ENCODE measurements around the gene OBP2A. TPM values are rescaled to one million over a fixed set of nuclear protein-coding genes. Genes with fewer than 3 reads are reported as not detected.
"Not testable (repeated sequence)": the region's sequence is repeated elsewhere in the genome, so short reads cannot be mapped to it uniquely, and the experiment has no call there.

Gene OBP2A
- total RNA-seq, 2 donors from 2014 or later, result 19.7 TPM; not detected in 1

DNA sequence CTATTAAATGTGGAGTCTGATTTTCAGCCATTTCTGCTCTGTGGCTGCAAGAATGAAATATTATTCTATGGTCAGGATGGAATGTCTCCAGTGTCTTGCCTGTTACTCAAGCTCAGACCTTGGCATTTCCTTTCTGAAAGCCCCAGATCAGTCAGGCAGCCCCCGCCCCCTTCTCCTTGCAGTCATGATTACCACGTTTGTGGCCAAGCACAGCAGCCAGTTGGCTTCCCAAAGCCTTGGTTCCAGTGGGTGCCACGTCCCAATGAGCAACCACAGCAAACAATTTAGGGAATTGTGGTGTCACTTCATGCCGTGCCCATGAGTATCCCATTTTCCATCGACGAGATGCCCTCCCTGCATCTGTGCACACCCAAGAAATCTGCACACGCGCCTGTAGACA, 9.7 kb upstream of the OBP2A start:
- no peak overlapping the region for H3K27ac ChIP-seq
- 76% methylated on average over 8 of the region's 8 CpGs for WGBS
- intact Hi-C loops (cut with DNase I), result no loop called here
- no peak for DNase-seq (ENCODE audit: low spot score)
- no peaks in the 10 kb centered on the region for H3K27me3 ChIP-seq (replicated peaks; ENCODE audit: insufficient read depth)
- no peak overlapping the region for H3K4me3 ChIP-seq
- TF ChIP-seq, protein P1, sequence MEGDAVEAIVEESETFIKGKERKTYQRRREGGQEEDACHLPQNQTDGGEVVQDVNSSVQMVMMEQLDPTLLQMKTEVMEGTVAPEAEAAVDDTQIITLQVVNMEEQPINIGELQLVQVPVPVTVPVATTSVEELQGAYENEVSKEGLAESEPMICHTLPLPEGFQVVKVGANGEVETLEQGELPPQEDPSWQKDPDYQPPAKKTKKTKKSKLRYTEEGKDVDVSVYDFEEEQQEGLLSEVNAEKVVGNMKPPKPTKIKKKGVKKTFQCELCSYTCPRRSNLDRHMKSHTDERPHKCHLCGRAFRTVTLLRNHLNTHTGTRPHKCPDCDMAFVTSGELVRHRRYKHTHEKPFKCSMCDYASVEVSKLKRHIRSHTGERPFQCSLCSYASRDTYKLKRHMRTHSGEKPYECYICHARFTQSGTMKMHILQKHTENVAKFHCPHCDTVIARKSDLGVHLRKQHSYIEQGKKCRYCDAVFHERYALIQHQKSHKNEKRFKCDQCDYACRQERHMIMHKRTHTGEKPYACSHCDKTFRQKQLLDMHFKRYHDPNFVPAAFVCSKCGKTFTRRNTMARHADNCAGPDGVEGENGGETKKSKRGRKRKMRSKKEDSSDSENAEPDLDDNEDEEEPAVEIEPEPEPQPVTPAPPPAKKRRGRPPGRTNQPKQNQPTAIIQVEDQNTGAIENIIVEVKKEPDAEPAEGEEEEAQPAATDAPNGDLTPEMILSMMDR (IDR thresholded peaks at IDR 0.05), result no peak
- TF ChIP-seq POLR2AphosphoS5 (IDR thresholded peaks at IDR 0.05) (no peak), POLR2A (IDR thresholded peaks at IDR 0.05) (no peak)
- H3K4me1 ChIP-seq (replicated peaks), result no peaks in the 10 kb centered on the region
- no peaks in the 10 kb centered on the region for H3K36me3 ChIP-seq
- H3K9me3 ChIP-seq, result no peaks in the 10 kb centered on the region

DNA sequence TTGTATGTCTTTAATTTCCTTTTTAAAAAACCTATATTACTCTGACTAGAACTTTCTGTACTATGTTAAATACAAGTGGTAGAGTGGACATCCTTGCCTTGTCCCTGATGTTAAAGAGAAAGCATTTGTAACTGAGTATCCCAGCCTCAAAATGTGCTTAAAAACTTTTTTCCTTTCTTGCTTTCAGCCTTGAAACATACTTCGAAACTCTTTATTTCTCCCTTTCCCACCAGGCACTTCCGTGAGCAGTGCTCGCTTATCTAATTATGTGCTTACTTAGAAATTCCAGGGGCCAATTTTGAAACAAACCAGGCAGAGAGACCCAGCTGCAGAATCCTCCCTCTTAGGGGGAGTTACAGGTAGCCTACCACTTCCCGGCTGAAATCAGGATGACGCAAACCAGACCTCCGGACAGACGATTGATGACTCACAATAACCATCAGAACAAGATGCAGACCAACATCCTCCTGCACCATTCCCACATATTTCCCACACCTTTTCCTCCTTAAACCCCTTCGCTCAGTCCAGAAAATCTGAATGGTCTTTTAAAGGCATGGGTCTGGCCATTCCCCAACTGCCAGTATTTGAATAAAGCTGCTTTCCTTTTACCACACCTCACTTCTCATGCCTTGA, 2.5 kb upstream of the OBP2A start:
- H3K27ac ChIP-seq; H3K4me3 ChIP-seq; H3K4me1 ChIP-seq (replicated peaks); H3K9me3 ChIP-seq; DNase-seq (ENCODE audit: low spot score); H3K36me3 ChIP-seq; intact Hi-C loops (cut with DNase I); H3K27me3 ChIP-seq (replicated peaks; ENCODE audit: insufficient read depth): not testable (repeated sequence)
- WGBS, result 47% methylated on average over 8 of the region's 8 CpGs

DNA sequence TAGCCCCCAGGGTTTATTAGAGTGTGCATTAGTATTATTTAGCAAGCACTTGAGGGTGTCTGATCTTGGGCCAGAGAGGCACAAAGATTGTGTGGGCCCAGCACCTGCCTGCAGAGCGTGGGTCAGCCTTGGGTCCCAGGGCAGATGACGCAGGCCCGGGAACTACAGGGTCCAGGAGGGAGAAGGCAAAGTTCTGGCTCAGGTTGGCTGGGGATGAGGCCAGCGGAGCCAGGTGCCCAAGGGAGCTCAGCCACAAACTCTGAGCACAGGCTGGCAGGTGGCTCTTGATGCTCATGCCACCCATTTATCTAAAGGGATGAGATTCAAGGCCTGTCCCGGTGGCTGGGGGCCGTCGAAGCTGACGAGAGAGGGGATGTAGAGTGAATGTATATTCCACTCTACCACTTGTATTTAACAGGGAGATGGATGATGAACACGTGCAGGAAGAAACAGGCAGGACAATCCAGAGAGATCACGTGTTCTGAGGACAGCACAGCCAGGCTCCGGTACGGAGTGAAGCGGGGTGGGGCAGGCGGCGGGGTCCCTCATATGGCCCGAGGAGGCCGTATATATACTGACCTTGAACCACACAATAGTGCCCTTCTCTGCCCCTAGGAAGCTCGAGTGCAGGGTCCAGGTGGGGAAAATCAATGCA, 818 bp upstream of the OBP2A start:
- DNase-seq (ENCODE audit: low spot score), result no peak
- intact Hi-C loops (cut with DNase I), result no loop called here
- no peak overlapping the region for H3K27ac ChIP-seq
- H3K36me3 ChIP-seq, result no peaks in the 10 kb centered on the region
- 82% methylated on average over 18 of the region's 18 CpGs for WGBS
- no peaks in the 10 kb centered on the region for H3K27me3 ChIP-seq (replicated peaks; ENCODE audit: insufficient read depth)
- H3K4me3 ChIP-seq, result no peak overlapping the region
- no peaks in the 10 kb centered on the region for H3K9me3 ChIP-seq
- TF ChIP-seq POLR2AphosphoS5 (IDR thresholded peaks at IDR 0.05), result no peak
- no peaks in the 10 kb centered on the region for H3K4me1 ChIP-seq (replicated peaks)

DNA sequence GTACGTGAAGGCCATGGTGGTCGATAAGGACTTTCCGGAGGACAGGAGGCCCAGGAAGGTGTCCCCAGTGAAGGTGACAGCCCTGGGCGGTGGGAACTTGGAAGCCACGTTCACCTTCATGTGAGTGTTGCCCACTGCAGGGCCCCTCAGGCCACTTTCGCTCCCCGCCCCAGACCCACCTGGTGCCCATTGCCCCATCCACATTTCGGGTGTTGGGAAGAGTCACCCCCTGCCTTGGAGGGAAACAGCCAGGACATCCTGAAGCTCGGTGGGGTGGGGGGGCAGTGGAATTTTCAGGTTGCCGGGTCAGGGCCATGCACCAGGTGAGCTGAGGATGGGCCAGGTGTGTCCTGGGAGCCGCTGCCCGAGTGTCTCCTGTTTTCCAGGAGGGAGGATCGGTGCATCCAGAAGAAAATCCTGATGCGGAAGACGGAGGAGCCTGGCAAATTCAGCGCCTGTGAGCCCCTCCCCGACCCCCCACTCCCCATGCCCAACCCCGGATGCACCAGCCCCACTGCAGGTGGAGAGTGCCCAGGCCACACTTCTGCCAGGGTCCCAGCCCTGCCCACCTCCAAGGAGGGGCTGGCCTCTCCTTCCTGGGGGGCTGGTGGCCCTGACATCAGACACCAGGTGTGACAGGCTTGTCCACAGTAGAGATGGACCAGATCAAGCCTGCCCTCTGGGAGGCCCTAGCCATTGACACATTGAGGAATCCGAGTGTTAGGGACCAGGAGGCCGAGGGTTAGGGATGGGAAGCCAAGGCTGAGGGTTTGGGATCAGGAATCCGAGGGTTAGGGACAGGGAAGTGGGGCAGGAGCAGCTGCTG, 1.1 kb downstream of the OBP2A start:
- H3K36me3 ChIP-seq; H3K9me3 ChIP-seq; DNase-seq (ENCODE audit: low spot score); H3K4me1 ChIP-seq (replicated peaks); intact Hi-C loops (cut with DNase I); H3K27ac ChIP-seq; H3K4me3 ChIP-seq; H3K27me3 ChIP-seq (replicated peaks; ENCODE audit: insufficient read depth): not testable (repeated sequence)
- 87% methylated on average over 20 of the region's 21 CpGs for WGBS

DNA sequence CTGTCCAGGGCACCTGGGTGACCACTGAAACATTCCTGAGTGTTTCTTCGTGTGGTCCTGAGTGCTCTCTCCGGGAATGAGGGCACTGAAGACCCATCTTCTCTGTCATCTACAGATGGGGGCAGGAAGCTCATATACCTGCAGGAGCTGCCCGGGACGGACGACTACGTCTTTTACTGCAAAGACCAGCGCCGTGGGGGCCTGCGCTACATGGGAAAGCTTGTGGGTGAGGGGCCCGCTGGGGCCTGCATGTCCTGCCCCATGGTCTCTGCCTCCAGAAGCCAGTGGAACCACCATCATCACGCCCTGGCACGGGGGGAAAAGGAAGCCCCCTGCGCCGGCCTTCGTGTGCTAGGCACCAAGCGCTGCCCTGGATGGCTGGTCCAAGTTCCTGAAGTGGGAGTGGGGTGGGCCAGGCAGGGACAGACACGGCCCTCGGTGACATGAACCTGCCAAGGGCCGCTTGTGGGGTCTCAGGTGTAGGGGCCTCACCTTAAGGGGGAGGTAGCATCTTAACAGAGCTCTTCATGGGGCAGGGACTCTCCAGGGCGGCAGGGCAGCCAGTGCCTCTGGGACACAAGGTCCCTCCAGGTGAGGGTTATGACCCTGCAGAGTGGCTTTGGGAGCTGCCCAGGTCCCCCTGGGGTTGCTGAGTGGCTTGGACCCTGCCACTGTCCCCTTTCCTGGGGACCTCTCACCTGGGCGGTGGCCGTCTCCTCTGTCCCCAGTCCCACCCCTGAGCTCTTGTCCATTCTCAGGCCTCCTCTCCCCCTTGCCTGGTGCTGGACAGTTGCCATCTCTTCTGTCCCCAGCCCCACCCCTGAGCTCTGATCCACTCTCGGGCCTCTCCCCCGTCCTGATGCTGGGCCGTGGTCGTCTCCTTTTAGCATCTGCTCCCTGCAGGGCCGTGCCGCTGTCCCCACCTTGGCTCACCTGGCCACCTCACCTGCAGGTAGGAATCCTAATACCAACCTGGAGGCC, 2.1 kb downstream of the OBP2A start:
- 79% methylated on average over 28 of the region's 28 CpGs for WGBS
- DNase-seq (ENCODE audit: low spot score), result no peak
- TF ChIP-seq, protein P1 (IDR thresholded peaks at IDR 0.05), result no peak
- TF ChIP-seq POLR2A (IDR thresholded peaks at IDR 0.05) (no peak), POLR2AphosphoS5 (IDR thresholded peaks at IDR 0.05) (no peak)
- Histone ChIP-seq H3K4me3 (no peak overlapping the region), H3K27ac (no peak overlapping the region), H3K27me3 (replicated peaks; ENCODE audit: insufficient read depth) (no peaks in the 10 kb centered on the region), H3K9me3 (no peaks in the 10 kb centered on the region), H3K4me1 (replicated peaks) (no peaks in the 10 kb centered on the region), H3K36me3 (no peaks in the 10 kb centered on the region)
- intact Hi-C loops (cut with DNase I), result no loop called here

DNA sequence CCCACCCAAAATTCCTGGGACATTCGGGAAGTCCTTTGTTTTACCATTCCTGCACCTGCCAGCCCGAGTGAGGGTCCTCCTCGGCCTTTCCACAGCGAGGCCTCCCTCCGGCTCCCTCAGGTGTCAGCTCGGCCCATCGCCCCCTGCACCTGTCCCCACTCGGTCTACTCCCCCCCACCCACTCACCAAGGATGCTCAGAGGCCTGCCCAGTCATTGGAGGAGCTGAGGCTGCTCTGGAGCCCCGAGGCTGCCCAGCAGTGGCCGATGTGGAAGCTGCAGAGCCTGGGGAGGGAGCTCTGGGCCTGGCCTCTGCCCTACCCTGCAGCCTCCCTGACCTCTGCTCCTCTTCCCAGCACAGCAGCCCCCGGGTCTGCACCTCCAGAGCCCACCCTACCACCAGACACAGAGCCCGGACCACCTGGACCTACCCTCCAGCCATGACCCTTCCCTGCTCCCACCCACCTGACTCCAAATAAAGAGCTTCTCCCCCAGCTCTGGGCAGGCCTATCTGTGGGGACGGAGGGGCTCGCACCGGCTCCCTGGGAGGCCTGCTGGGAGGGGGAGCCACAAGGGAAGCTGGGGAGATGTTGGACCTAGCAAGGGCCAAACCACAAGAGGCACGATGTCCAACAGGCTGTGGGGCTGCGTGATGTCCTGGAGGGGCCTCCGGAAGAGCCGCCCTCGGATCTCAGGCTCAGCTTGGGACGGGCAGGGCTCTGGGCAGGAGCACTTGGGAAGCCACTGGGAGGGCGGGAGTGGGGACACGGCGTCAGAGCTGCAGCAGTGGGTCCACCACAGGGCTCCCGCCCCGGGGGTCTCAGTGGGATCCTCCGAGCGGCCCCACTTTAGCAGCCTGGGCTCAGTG, 3.8 kb downstream of the OBP2A start:
- DNase-seq (ENCODE audit: low spot score); H3K4me3 ChIP-seq; H3K36me3 ChIP-seq; intact Hi-C loops (cut with DNase I); H3K9me3 ChIP-seq; H3K27ac ChIP-seq; H3K4me1 ChIP-seq (replicated peaks); H3K27me3 ChIP-seq (replicated peaks; ENCODE audit: insufficient read depth): not testable (repeated sequence)
- WGBS, result 85% methylated on average over 28 of the region's 28 CpGs
